Measurements from ENCODE around the gene TOM1.

The TOM1 gene

DNA sequence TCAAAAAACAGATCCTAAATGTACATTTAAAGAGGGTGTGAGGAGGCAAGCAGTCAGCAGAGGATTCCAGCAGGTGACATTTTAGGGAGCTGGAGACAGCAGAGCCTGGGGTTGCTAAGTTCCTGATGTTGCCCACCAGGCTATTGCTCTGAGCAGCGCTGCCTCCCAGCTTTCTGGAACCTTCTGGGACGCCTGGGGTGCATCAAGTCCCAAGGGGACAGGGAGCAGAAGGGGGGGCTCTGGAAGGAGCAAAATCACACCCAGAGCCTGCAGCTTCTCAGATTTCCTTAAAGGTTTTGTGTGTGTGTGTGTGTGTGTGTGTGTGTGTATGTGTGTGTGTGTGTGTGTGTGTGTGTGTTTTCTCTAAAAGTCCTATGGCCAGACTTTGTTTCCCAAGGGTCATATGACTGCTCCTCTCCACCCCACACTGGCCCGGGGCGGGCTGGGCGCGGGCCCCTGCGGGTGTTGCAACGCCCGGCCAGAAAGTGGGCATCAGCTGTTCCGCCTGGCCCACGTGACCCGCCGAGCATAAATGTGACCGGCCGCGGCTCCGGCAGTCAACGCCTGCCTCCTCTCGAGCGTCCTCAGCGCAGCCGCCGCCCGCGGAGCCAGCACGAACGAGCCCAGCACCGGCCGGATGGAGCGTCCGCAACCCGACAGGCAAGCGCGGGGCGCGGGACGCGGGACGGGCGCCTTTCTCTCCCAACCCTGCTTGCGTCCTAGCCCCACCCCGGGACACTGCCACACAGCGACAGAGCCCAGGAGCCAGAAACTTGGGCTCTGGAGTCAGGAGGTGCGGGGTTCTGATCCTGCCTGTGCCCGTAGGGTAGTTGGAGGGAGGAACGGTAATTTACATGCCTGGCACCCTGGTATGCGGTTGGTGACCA, 81.1 kb downstream of the TOM1 start, which contains the start of gene HMOX1:
Gene HMOX1, plus strand, starts transcription at position 560 of the 887 bp plus-strand sequence. Its CDS starts 78 bp downstream, at position 638.
- TF ChIP-seq CEBPB (IDR thresholded peaks at IDR 0.05) (peak; percentile 80), EP300 (IDR thresholded peaks at IDR 0.05; ENCODE audit: borderline replicate concordance) (no peak), TEAD4 (IDR thresholded peaks at IDR 0.05) (peak; percentile 33), FOXM1 (IDR thresholded peaks at IDR 0.05; ENCODE audit: borderline replicate concordance, low read depth) (0 out of 2 replicates have a peak, but pooled peaks have one; percentile 18), YY1 (IDR thresholded peaks at IDR 0.05; ENCODE audit: low read depth) (no peak), TAF1 (IDR thresholded peaks at IDR 0.05; ENCODE audit: low read depth) (peak; percentile 37; the same call in 1 of the 2 replicates), NFIC (IDR thresholded peaks at IDR 0.05) (no peak), ZBTB7A (IDR thresholded peaks at IDR 0.05; ENCODE audit: low read depth) (no peak), CREB1 (IDR thresholded peaks at IDR 0.05; ENCODE audit: low read depth) (no peak), RAD21 (IDR thresholded peaks at IDR 0.05; ENCODE audit: low read depth) (peak; percentile 20; the same call in 1 of the 2 replicates), EGR1 (IDR thresholded peaks at IDR 0.05) (no peak), TCF12 (IDR thresholded peaks at IDR 0.05; ENCODE audit: low read depth) (no peak)
- TF ChIP-seq, protein P1, sequence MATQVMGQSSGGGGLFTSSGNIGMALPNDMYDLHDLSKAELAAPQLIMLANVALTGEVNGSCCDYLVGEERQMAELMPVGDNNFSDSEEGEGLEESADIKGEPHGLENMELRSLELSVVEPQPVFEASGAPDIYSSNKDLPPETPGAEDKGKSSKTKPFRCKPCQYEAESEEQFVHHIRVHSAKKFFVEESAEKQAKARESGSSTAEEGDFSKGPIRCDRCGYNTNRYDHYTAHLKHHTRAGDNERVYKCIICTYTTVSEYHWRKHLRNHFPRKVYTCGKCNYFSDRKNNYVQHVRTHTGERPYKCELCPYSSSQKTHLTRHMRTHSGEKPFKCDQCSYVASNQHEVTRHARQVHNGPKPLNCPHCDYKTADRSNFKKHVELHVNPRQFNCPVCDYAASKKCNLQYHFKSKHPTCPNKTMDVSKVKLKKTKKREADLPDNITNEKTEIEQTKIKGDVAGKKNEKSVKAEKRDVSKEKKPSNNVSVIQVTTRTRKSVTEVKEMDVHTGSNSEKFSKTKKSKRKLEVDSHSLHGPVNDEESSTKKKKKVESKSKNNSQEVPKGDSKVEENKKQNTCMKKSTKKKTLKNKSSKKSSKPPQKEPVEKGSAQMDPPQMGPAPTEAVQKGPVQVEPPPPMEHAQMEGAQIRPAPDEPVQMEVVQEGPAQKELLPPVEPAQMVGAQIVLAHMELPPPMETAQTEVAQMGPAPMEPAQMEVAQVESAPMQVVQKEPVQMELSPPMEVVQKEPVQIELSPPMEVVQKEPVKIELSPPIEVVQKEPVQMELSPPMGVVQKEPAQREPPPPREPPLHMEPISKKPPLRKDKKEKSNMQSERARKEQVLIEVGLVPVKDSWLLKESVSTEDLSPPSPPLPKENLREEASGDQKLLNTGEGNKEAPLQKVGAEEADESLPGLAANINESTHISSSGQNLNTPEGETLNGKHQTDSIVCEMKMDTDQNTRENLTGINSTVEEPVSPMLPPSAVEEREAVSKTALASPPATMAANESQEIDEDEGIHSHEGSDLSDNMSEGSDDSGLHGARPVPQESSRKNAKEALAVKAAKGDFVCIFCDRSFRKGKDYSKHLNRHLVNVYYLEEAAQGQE (IDR thresholded peaks at IDR 0.05; ENCODE audit: low read depth): no peak
- TF ChIP-seq, protein P2, sequence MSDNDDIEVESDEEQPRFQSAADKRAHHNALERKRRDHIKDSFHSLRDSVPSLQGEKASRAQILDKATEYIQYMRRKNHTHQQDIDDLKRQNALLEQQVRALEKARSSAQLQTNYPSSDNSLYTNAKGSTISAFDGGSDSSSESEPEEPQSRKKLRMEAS (IDR thresholded peaks at IDR 0.05): peak; percentile 77
- TF ChIP-seq, protein P3, sequence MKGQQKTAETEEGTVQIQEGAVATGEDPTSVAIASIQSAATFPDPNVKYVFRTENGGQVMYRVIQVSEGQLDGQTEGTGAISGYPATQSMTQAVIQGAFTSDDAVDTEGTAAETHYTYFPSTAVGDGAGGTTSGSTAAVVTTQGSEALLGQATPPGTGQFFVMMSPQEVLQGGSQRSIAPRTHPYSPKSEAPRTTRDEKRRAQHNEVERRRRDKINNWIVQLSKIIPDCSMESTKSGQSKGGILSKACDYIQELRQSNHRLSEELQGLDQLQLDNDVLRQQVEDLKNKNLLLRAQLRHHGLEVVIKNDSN (IDR thresholded peaks at IDR 0.05): peak; percentile 97

DNA sequence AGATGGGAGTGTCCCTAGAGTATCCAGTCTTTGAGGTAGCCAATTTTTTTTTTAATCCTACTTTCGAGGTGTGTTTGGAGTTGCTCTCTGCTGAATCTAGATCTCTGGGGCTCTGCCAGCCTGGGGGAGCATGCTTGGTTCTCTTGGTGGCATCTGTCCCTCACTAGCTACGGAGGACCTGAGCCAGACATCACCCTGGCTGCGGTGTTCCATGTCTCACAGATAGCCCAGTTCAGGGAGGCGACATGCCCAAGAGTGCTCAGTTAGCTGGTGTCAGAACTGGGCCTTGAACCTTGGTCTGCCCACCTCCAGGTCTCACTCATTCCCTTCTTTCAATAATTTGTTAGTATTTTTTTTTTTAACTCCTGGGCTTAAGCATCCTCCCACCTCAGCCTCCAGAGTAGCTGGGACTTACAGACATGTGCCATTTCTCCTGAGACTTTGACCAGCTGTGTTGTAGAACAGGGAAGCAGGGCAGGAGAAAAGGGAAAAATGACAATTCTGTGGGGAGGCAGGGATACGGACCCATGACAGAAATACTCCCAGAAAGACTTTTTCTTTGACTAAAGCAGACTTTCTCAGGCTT, 81.8 kb downstream of the TOM1 start:
- TF ChIP-seq NFIC (IDR thresholded peaks at IDR 0.05) (no peak), EP300 (IDR thresholded peaks at IDR 0.05; ENCODE audit: borderline replicate concordance) (no peak), FOXM1 (IDR thresholded peaks at IDR 0.05; ENCODE audit: borderline replicate concordance, low read depth) (no peak), RAD21 (IDR thresholded peaks at IDR 0.05; ENCODE audit: low read depth) (no peak), CREB1 (IDR thresholded peaks at IDR 0.05; ENCODE audit: low read depth) (no peak), TEAD4 (IDR thresholded peaks at IDR 0.05) (no peak), TCF12 (IDR thresholded peaks at IDR 0.05; ENCODE audit: low read depth) (no peak), TAF1 (IDR thresholded peaks at IDR 0.05; ENCODE audit: low read depth) (no peak), YY1 (IDR thresholded peaks at IDR 0.05; ENCODE audit: low read depth) (no peak), EGR1 (IDR thresholded peaks at IDR 0.05) (no peak)
- TF ChIP-seq, protein P1 (IDR thresholded peaks at IDR 0.05; ENCODE audit: low read depth): no peak
- TF ChIP-seq, protein P2 (IDR thresholded peaks at IDR 0.05): no peak
- TF ChIP-seq, protein P3 (IDR thresholded peaks at IDR 0.05): no peak

DNA sequence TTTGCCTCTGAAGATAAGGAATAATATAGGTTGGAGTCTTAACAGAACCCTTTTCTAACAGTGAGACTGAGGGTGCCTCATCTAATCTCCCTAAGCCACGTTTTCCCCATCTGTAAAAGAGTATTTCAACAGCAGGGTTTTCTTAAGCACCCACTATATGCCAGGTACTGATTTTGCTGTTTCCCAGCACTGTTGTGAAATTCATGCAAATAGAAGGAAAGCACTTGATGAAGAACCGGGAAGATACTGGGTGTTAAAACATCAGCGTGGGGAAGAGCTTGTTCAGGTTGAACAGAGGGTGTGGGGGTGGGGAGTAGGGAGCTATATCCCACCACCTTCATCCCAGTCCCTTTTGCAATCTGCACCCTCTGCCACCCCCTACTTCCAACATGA, 84.0 kb downstream of the TOM1 start:
- TF ChIP-seq FOXM1 (IDR thresholded peaks at IDR 0.05; ENCODE audit: borderline replicate concordance, low read depth) (no peak), CREB1 (IDR thresholded peaks at IDR 0.05; ENCODE audit: low read depth) (no peak), RAD21 (IDR thresholded peaks at IDR 0.05; ENCODE audit: low read depth) (no peak), CEBPB (IDR thresholded peaks at IDR 0.05) (no peak), ZBTB7A (IDR thresholded peaks at IDR 0.05; ENCODE audit: low read depth) (no peak), EP300 (IDR thresholded peaks at IDR 0.05; ENCODE audit: borderline replicate concordance) (no peak), TAF1 (IDR thresholded peaks at IDR 0.05; ENCODE audit: low read depth) (no peak), TCF12 (IDR thresholded peaks at IDR 0.05; ENCODE audit: low read depth) (no peak), YY1 (IDR thresholded peaks at IDR 0.05; ENCODE audit: low read depth) (no peak), TEAD4 (IDR thresholded peaks at IDR 0.05) (no peak), NFIC (IDR thresholded peaks at IDR 0.05) (no peak), EGR1 (IDR thresholded peaks at IDR 0.05) (no peak)
- TF ChIP-seq, protein P3 (IDR thresholded peaks at IDR 0.05): no peak
- TF ChIP-seq, protein P2 (IDR thresholded peaks at IDR 0.05): no peak
- TF ChIP-seq, protein P1 (IDR thresholded peaks at IDR 0.05; ENCODE audit: low read depth): no peak
